Trophoblast cell (in vitro differentiated cells and primary cell): ENCODE results near the gene KTN1.

Experiments used
- DNase-seq, 2 donors: peaks; one replicate each; pipeline ENCODE4 v3.0.0-alpha.2; 2016
- H2AFZ ChIP-seq: 2 replicates; pipeline ENCODE4 v1.6.1; 2013; ENCODE audit warnings: low read length, moderate library complexity, mild to moderate bottlenecking; ENCODE audit not compliant: insufficient read depth, poor library complexity
- H2AK5ac ChIP-seq: 2 replicates; pipeline ENCODE4 v1.6.1; 2013; ENCODE audit warnings: mild to moderate bottlenecking, low read length
- H2BK120ac ChIP-seq: 2 replicates; pipeline ENCODE4 v1.6.1; 2013; ENCODE audit warnings: low read length, mild to moderate bottlenecking, moderate library complexity; ENCODE audit not compliant: insufficient read depth, poor library complexity
- H2BK12ac ChIP-seq: 2 replicates; pipeline ENCODE4 v1.6.1; 2013; ENCODE audit warnings: mild to moderate bottlenecking, low read length, moderate library complexity
- H2BK5ac ChIP-seq: 2 replicates; pipeline ENCODE4 v1.6.1; 2013; ENCODE audit warnings: low read length, low read depth, moderate library complexity, mild to moderate bottlenecking; ENCODE audit not compliant: poor library complexity
- H3K14ac ChIP-seq: 2 replicates; pipeline ENCODE4 v1.6.1; 2013; ENCODE audit warnings: mild to moderate bottlenecking, low read length
- H3K18ac ChIP-seq: 2 replicates; pipeline ENCODE4 v1.6.1; 2013; ENCODE audit warnings: mild to moderate bottlenecking, low read length
- H3K23ac ChIP-seq: 2 replicates; pipeline ENCODE4 v1.6.1; 2013; ENCODE audit warnings: low read length
- H3K27ac ChIP-seq: 2 replicates; pipeline ENCODE4 v1.5.1; 2013; ENCODE audit warnings: low read depth, mild to moderate bottlenecking, inconsistent platforms, low read length, moderate library complexity
- H3K27me3 ChIP-seq: 2 replicates; pipeline ENCODE4 v1.6.1; 2013; ENCODE audit warnings: inconsistent platforms, mild to moderate bottlenecking, low read length, moderate library complexity; ENCODE audit not compliant: insufficient read depth
- H3K36me3 ChIP-seq, 2 experiments: 1 replicate in 1 of 2; 2 replicates in 1 of 2; pipeline ENCODE4 v1.6.1; 2013; ENCODE audit warnings: low read length in 2 of 2, mild to moderate bottlenecking in 2 of 2, moderate library complexity in 1 of 2; ENCODE audit not compliant: insufficient read depth in 2 of 2, control insufficient read depth in 1 of 2
- H3K4ac ChIP-seq: 2 replicates; pipeline ENCODE4 v1.6.1; 2013; ENCODE audit warnings: low read depth, mild to moderate bottlenecking, low read length, moderate library complexity
- H3K4me1 ChIP-seq, 2 experiments: 1 replicate in 1 of 2; 2 replicates in 1 of 2; pipeline ENCODE4 v1.6.1; 2013; ENCODE audit warnings: low read length in 2 of 2, mild to moderate bottlenecking in 2 of 2, moderate library complexity in 1 of 2; ENCODE audit not compliant: insufficient read depth in 2 of 2, control insufficient read depth in 1 of 2
- H3K4me2 ChIP-seq: 2 replicates; pipeline ENCODE4 v1.6.1; 2013; ENCODE audit warnings: inconsistent platforms, mild to moderate bottlenecking, low read length, moderate library complexity
- H3K4me3 ChIP-seq: 2 replicates; pipeline ENCODE4 v1.5.1; 2013; ENCODE audit warnings: mild to moderate bottlenecking, low read depth, low read length, inconsistent platforms
- H3K79me1 ChIP-seq: one replicate; pipeline ENCODE4 v1.6.1; 2013; ENCODE audit warnings: low read length
- H3K79me2 ChIP-seq: 2 replicates; pipeline ENCODE4 v1.6.1; 2013; ENCODE audit warnings: low read length, mild to moderate bottlenecking; ENCODE audit not compliant: control insufficient read depth, insufficient read depth, poor library complexity
- H3K9ac ChIP-seq: 2 replicates; pipeline ENCODE4 v1.6.1; 2013; ENCODE audit warnings: mild to moderate bottlenecking, low read length
- H3K9me3 ChIP-seq: 2 replicates; pipeline ENCODE4 v1.6.1; 2013; ENCODE audit warnings: low read depth, mild to moderate bottlenecking, control low read depth, inconsistent platforms, low read length; ENCODE audit not compliant: insufficient read depth
- H4K12ac ChIP-seq: 2 replicates; pipeline ENCODE4 v1.6.1; 2013; ENCODE audit warnings: low read depth, mild to moderate bottlenecking, low read length, moderate library complexity
- H4K8ac ChIP-seq: 2 replicates; pipeline ENCODE4 v1.6.1; 2013; ENCODE audit warnings: low read depth, mild to moderate bottlenecking, low read length, moderate library complexity
- H4K91ac ChIP-seq: one replicate; pipeline ENCODE4 v1.6.1; 2013; ENCODE audit warnings: low read depth, mild to moderate bottlenecking, low read length, moderate library complexity
- WGBS: extraction: QIAGEN DNeasy Blood & Tissue Kit; methylation state at CpG from one replicate; pipeline ENCODE4 v1.1.7; 2013; ENCODE audit warnings: missing lambda C conversion rate; ENCODE audit not compliant: insufficient read length, insufficient coverage; ENCODE audit errors: extremely low coverage; 5-methylcytosine and 5-hydroxymethylcytosine counted together

KTN1 gene

GRCh38 chr14:55671641-55672040, 91.6 kb downstream of the KTN1 start:
- Histone ChIP-seq H3K4me2 (no peak overlapping the region), H3K27me3 (no peaks in the 10 kb centered on the region), H2BK120ac (no peak overlapping the region), H3K14ac (no peak overlapping the region), H4K91ac (no peak overlapping the region), H4K8ac (no peak overlapping the region), H2AK5ac (no peak overlapping the region), H2BK5ac (no peak overlapping the region), H3K79me2 (no peaks in the 10 kb centered on the region), H3K4ac (no peak overlapping the region), H3K18ac (no peak overlapping the region), H3K9me3 (no peaks in the 10 kb centered on the region), H3K4me1 (no peaks in the 10 kb centered on the region), H2BK12ac (no peak overlapping the region), H3K23ac (no peak overlapping the region), H2AFZ (no peak overlapping the region), H3K9ac (no peak overlapping the region), H4K12ac (no peak overlapping the region), H3K79me1 (no peaks in the 10 kb centered on the region), H3K4me3 (no peak overlapping the region), H3K27ac (no peak overlapping the region), H3K36me3 (peaks cover 3% of the 10 kb centered on the region in 2 experiments)
- peak in 1 of 2 donors; percentile 11 for DNase-seq
- no CpG with 5 or more reads among the region's 2 CpGs for WGBS

DNA sequence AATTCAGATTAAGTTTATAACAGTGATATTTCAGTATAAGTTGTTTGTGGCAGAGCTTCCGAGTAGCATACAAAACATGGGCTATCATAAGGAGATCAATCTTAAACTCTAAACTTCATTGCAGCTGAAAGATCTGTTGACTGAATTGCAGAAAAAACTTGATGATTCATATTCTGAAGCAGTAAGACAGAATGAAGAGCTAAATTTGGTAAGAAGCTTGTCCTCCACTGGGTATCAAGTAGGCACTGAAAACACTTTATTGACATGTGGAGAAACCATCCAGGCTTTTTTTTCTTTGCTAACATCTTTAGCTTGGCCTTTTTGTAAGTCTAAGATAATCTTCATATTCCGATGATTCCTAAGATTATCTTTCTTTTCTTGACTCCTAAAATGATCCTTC, 93.0 kb downstream of the KTN1 start:
- no peak overlapping the region for H2AFZ ChIP-seq
- H3K9me3 ChIP-seq = no peaks in the 10 kb centered on the region
- H2BK12ac ChIP-seq = no peak overlapping the region
- no peak overlapping the region for H3K4ac ChIP-seq
- no peak overlapping the region for H3K14ac ChIP-seq
- H3K79me2 ChIP-seq = no peaks in the 10 kb centered on the region
- H4K12ac ChIP-seq = no peak overlapping the region
- H3K27me3 ChIP-seq = no peaks in the 10 kb centered on the region
- no peak overlapping the region for H2BK120ac ChIP-seq
- DNase-seq = no peak
- no peak overlapping the region for H4K8ac ChIP-seq
- no peaks in the 10 kb centered on the region for H3K4me1 ChIP-seq
- no CpG with 5 or more reads among the region's 2 CpGs for WGBS
- H4K91ac ChIP-seq = no peak overlapping the region
- no peak overlapping the region for H3K23ac ChIP-seq
- no peak overlapping the region for H3K4me2 ChIP-seq
- H3K79me1 ChIP-seq = no peaks in the 10 kb centered on the region
- H3K18ac ChIP-seq = no peak overlapping the region
- H2BK5ac ChIP-seq = no peak overlapping the region
- H2AK5ac ChIP-seq = no peak overlapping the region
- H3K4me3 ChIP-seq = no peak overlapping the region
- no peak overlapping the region for H3K9ac ChIP-seq
- H3K27ac ChIP-seq = no peak overlapping the region
- peaks cover 3% of the 10 kb centered on the region in 2 experiments for H3K36me3 ChIP-seq

GRCh38 chr14:55681096-55681495, 101.1 kb downstream of the KTN1 start:
- Histone ChIP-seq H4K8ac (no peak overlapping the region), H2BK12ac (no peak overlapping the region), H3K4me1 (no peaks in the 10 kb centered on the region), H2AFZ (no peak overlapping the region), H3K36me3 (peaks cover 7 to 16% of the 10 kb centered on the region in 2 experiments), H3K4ac (no peak overlapping the region), H3K9ac (no peak overlapping the region), H2AK5ac (no peak overlapping the region), H4K12ac (no peak overlapping the region), H3K9me3 (no peaks in the 10 kb centered on the region), H3K23ac (no peak overlapping the region), H3K79me1 (no peaks in the 10 kb centered on the region), H3K79me2 (no peaks in the 10 kb centered on the region), H3K4me3 (no peak overlapping the region), H3K4me2 (no peak overlapping the region), H4K91ac (no peak overlapping the region), H3K27me3 (no peaks in the 10 kb centered on the region), H3K27ac (no peak overlapping the region), H2BK120ac (no peak overlapping the region), H3K18ac (no peak overlapping the region), H3K14ac (no peak overlapping the region), H2BK5ac (no peak overlapping the region)
- DNase-seq = no peak
- no CpG with 5 or more reads among the region's 2 CpGs for WGBS

DNA sequence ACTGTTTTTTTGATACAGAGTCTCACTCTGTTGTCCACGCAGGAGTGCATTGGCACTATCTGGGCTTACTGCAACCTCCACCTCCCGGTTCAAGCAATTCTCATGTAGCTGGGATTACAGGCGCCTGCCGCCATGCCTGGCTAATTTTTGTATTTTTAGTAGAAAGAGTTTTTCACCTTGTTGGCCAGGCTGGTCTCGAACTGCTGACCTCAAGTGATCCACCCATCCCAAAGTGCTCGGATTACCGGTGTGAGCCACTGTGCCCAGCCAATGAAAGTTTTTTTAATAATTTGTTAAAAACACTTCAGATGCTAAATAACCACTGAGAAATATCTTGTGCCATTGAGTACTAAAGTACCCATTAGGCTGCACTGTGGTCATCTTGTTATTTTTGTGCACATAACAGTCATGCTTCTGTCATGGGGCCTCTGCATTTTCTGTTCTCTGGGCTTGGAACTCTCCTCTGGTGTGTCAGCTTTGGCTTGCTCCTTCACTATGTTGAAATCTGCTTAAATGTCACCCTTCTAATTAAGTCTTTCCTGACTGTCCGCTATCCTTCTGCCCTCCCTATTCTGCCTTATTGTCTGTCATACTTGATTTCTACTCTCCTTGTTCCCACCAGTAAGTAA, 105.1 kb downstream of the KTN1 start:
- no peak overlapping the region for H4K91ac ChIP-seq
- no peak overlapping the region for H4K8ac ChIP-seq
- H4K12ac ChIP-seq = no peak overlapping the region
- no peaks in the 10 kb centered on the region for H3K4me1 ChIP-seq
- H3K14ac ChIP-seq = no peak overlapping the region
- no peak overlapping the region for H2AFZ ChIP-seq
- no peak for DNase-seq
- no peak overlapping the region for H3K4me2 ChIP-seq
- no peaks in the 10 kb centered on the region for H3K79me1 ChIP-seq
- no peaks in the 10 kb centered on the region for H3K27me3 ChIP-seq
- H2BK5ac ChIP-seq = no peak overlapping the region
- no peak overlapping the region for H3K27ac ChIP-seq
- no peak overlapping the region for H2BK120ac ChIP-seq
- H3K9me3 ChIP-seq = no peaks in the 10 kb centered on the region
- no CpG with 5 or more reads among the region's 8 CpGs for WGBS
- H2BK12ac ChIP-seq = no peak overlapping the region
- peaks cover 4 to 20% of the 10 kb centered on the region in 2 experiments for H3K36me3 ChIP-seq
- H2AK5ac ChIP-seq = no peak overlapping the region
- no peaks in the 10 kb centered on the region for H3K79me2 ChIP-seq
- no peak overlapping the region for H3K18ac ChIP-seq
- no peak overlapping the region for H3K23ac ChIP-seq
- no peak overlapping the region for H3K4ac ChIP-seq
- H3K4me3 ChIP-seq = no peak overlapping the region
- no peak overlapping the region for H3K9ac ChIP-seq
